Myometrial cell (primary cell): ENCODE measurements around the gene PDLIM4. TPM values are rescaled to one million over a fixed set of nuclear protein-coding genes. Genes with fewer than 3 reads are reported as not detected.

ENCODE experiments used
- total RNA-seq: library from RNA; depleted of rRNA; stranded (reverse); fragments of >200 nt; gene quantifications from 2 replicates; pipeline ENCODE4 v1.2.3, GENCODE V29; 2015

Gene PDLIM4, protein sequence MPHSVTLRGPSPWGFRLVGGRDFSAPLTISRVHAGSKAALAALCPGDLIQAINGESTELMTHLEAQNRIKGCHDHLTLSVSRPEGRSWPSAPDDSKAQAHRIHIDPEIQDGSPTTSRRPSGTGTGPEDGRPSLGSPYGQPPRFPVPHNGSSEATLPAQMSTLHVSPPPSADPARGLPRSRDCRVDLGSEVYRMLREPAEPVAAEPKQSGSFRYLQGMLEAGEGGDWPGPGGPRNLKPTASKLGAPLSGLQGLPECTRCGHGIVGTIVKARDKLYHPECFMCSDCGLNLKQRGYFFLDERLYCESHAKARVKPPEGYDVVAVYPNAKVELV
- 77.1 and 84.2 TPM in 2 replicates for total RNA-seq

DNA sequence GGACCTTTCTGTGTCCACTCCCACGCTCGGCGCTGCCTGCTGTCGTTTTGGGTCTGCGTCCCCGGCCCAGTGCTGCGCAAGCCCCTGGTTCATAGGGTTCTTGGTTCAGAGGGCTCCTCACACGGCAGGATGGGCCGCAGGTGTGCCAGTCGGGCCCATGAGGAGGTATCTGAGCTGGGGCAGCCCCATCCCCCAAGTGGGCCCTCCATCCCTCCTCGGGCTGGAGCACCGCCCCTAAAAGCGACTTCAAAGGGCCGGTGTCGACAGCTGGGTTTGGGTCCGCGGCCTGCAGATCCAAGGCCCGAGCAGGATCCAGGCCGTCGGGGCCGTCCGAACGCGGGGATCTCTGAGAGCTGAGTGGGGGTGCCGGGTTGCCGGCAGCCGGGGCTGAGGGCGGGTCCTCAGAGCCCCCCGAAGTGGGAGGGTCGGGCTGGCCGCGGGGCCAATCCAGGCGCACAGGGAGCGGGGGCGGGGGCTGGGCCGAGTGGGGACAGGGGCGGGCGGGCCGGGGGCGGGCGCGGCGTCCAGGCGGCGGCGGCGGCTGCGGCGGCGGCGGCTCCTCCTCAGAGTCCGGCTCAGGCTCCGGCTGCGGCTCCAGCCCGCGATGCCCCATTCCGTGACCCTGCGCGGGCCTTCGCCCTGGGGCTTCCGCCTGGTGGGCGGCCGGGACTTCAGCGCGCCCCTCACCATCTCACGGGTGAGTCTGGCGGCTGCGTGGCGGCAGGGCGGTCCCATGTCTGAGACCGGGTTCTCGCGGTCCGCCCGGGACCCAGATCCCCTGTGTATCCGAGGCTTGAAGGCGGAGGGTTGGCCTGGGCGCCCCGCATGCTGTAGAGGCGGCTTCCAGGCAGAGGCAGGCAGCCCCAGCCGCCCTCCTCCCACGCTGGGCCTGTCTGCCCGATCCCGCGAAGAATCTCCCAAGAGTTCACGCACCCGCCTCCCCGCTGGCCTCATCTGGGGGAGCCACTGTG is at the start of gene PDLIM4:
Gene PDLIM4, plus strand, starts transcription at position 566 of the 971 bp plus-strand sequence. Its CDS starts 39 bp downstream, at position 605.

DNA sequence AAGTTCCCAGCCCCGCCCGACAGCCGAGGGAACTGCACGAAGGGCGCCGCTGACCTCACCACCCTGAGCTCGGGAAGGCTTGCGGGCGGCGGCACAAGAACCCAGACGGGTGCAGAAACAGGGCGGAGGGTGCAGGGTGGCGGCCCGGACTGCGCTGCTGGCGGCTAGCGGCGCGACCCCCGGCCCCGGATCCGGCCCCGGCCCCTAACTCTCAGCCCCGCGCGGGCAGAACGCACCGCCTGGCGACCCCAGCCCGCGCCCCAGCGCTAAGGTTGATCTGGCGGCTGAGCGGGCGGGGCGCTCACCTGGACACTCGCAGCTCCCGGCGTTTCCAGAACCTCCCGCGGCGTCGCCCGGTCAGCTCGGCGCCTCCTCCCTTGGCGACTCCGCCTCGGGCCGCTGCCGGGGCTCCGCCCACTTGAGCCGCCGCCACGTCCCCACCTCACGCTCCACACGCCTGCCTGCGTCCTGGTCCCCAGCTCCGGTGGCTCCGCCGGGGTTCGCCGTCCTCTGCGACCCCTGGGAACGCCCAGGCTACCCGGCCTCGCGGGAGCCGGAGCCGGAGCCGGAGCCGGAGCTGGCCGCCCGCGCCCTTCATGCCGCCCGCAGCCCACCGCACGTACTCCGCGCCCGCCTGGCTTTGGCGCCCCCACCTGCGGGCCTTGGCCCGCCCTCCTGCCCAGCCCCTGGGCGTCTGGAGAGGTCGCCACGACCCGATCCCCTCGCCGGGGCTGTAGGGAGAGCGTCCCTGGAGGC is 29.8 kb upstream of the PDLIM4 start, which contains the start of gene P4HA2:
Gene P4HA2, minus strand, starts transcription at position 369 of the 756 bp plus-strand sequence. CDS start 9,227 bp downstream, outside the sequence.

DNA sequence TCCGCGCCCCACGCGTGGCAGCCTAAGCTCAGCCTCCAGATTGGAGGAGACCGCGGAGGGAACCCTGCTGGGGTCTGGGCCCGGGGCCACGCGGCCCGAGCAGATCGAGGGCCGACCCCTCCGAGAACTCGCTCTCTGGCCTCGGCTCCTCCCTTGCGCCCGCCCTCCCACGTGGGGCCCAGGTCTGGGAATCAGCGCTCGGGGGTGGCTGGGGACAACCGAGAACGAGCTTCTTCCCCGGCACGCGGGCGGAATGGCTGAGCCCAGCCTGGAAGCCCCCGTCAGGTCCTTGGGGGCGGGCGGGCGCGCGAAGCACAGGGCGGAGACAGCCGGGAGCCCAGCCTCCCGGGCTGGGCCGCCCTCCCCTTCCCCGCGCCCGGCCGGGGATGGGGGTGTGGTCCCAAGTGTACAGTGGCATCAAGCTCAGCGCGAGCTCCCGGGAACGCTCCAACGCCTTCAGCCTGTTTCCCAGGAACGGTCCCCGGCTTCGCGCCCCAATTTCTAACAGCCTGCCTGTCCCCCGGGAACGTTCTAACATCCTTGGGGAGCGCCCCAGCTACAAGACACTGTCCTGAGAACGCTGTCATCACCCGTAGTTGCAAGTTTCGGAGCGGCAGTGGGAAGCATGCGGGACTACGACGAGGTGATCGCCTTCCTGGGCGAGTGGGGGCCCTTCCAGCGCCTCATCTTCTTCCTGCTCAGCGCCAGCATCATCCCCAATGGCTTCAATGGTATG is 36.7 kb downstream of the PDLIM4 start, which contains the start of gene SLC22A4:
Gene SLC22A4, plus strand, starts transcription at position 403 of the 736 bp plus-strand sequence. Its CDS starts 223 bp downstream, at position 626.

Other genes starting within 250 kb of the PDLIM4 start
- under 0.01 TPM in 1 of 2 replicates, not detected in the other for gene ACSL6, start 246.0 kb upstream of the PDLIM4 start, total RNA-seq
- gene IL3, start 197.0 kb upstream of the PDLIM4 start, total RNA-seq = not detected in 2 replicates
- 3.0 TPM in 1 of 2 replicates, not detected in the other for gene CSF2, start 183.9 kb upstream of the PDLIM4 start, total RNA-seq
- 206 and 223 TPM in 2 replicates for gene P4HA2, start 29.8 kb upstream of the PDLIM4 start, total RNA-seq
- 3.5 and 4.9 TPM in 2 replicates for gene SLC22A4, start 36.7 kb downstream of the PDLIM4 start, total RNA-seq
- gene SLC22A5, start 112.0 kb downstream of the PDLIM4 start, total RNA-seq = 5.8 and 7.8 TPM in 2 replicates
- 28.8 and 40.8 TPM in 2 replicates for gene IRF1, start 233.1 kb downstream of the PDLIM4 start, total RNA-seq